ENCODE measurements around the gene UQCRHL. TPM values are rescaled to one million over a fixed set of nuclear protein-coding genes. Genes with fewer than 3 reads are reported as not detected.
"Not testable (repeated sequence)": the region's sequence is repeated elsewhere in the genome, so short reads cannot be mapped to it uniquely, and the experiment has no call there.

UQCRHL gene
- total RNA-seq, 1 experiment from 2014 or later = 2.1 TPM

DNA sequence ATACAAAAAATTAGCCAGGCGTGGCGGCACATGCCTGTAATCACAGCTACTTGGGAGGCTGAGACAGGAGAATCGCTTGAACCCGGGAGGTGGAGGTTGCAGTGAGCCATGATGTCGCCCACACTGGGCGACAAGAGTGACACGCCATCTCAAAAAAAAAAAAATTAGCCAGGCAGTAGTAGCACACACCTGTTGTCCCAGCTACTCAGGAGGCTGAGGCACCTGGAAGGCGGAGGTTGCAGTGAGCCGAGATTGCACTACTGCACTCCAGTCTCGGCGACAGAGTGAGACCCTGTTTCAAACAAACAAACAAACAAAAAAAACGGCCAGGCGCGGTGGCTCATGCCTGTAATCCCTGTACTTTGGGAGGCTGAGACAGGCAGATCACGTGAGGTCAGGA lies 20.1 kb upstream of the UQCRHL start:
- peaks cover 12% of the 10 kb centered on the region for H3K4me1 ChIP-seq (replicated peaks)
- DNase-seq (ENCODE audit: low read depth in 1 of 2, low spot score in 2 of 2); H3K27me3 ChIP-seq (replicated peaks); H3K27ac ChIP-seq; H3K4me3 ChIP-seq; H3K36me3 ChIP-seq; H3K9me3 ChIP-seq (replicated peaks): not testable (repeated sequence)

DNA sequence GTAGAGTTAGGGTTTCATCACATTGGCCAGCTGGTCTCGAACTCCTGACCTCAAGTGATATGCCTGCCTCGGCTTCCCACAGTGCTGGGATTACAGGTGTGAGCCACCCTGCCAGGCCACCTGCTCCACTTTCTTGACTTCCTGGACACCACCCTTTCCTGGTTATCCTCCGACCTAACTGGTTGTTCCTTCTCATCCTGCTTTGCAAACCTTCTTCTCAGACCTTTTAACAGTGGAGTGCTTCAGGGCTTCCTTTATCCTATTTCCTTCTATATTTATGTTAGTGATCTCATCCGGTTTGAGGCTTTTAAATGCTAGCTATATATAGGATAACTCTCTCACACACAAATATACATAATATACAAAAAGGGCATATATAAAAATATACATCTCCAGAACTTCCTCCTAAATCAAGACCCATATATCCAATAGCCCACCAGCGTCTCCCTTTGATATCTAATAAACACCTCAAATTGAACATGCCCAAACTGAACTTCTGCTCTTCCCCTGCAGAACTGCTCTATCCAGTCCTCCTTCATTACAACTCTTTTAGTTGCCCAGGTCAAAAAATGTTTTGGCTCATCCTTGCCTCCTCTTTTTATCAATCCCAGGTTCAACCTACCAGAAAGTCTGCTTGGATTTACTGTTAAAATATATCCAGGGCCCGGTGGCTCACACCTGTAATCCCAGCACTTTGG lies 19.5 kb upstream of the UQCRHL start:
- no peaks in the 10 kb centered on the region for H3K27me3 ChIP-seq (replicated peaks)
- H3K4me1 ChIP-seq (replicated peaks) = peaks cover 6% of the 10 kb centered on the region
- H3K4me3 ChIP-seq = no peak overlapping the region
- no peak for DNase-seq (ENCODE audit: low read depth in 1 of 2, low spot score in 2 of 2)
- no peak overlapping the region for H3K27ac ChIP-seq
- H3K36me3 ChIP-seq = no peaks in the 10 kb centered on the region
- H3K9me3 ChIP-seq (replicated peaks) = no peaks in the 10 kb centered on the region

DNA sequence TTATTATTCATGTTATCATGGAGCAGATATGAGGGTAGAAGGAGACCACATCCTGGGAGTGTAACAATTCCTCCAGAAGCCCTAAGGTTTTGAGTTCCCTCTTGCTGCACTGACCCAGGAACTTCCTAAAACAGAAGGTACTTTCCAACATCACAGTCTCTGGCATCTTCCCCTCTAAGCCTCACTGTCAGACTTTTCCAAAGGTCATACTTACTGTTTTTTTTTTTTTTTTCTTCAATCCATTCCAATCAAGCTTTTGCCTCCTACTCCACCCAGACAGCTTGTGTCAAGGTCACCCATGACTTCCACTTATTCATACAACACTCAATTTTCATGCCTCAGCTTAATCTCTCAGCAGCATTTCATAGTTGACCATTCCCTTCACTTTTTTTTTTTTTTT lies 18.4 kb upstream of the UQCRHL start:
- DNase-seq (ENCODE audit: low read depth in 1 of 2, low spot score in 2 of 2) = no peak
- no peaks in the 10 kb centered on the region for H3K9me3 ChIP-seq (replicated peaks)
- no peaks in the 10 kb centered on the region for H3K27me3 ChIP-seq (replicated peaks)
- no peaks in the 10 kb centered on the region for H3K36me3 ChIP-seq
- no peak overlapping the region for H3K4me3 ChIP-seq
- no peaks in the 10 kb centered on the region for H3K4me1 ChIP-seq (replicated peaks)
- H3K27ac ChIP-seq = no peak overlapping the region

DNA sequence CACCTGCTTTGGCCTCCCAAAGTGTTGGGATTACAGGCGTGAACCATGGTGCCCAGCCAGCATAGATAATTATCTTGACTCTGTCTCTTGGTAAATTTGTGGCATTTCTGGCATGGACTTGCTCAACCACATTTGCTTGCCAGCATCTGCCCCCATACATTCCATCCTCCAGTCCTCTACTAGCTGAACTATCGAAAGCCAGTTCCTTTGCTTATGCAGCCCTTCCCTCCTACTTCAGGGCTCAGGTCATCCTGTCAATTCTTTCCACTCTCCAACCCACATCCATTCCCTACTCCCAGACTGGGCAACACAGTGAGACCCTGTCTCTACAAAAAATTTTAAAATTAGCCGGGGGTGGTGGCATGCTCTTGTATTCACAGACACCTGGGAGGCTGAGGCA lies 13.0 kb upstream of the UQCRHL start:
- H3K27me3 ChIP-seq (replicated peaks) = no peaks in the 10 kb centered on the region
- H3K4me1 ChIP-seq (replicated peaks) = no peaks in the 10 kb centered on the region
- H3K9me3 ChIP-seq (replicated peaks) = no peaks in the 10 kb centered on the region
- no peak overlapping the region for H3K27ac ChIP-seq
- no peaks in the 10 kb centered on the region for H3K36me3 ChIP-seq
- H3K4me3 ChIP-seq = no peak overlapping the region
- no peak for DNase-seq (ENCODE audit: low read depth in 1 of 2, low spot score in 2 of 2)

DNA sequence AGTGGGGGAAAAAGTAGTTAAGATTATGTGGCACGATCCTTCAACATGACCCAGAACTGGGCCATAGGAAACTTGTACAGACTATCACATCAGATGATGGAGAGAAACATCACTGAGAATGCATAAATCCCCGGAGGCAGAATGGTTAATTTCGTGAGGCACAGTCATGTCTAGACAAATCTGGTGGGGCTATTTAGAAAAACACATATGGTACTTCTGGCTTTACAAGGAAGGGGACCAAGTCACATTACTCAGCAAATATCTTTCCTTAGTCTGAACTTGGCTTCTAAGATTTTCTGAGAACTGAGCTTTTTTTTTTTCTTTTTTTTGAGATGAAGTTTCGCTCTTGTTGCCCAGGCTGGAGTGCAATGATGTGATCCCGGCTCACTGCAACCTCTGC lies 9.2 kb upstream of the UQCRHL start:
- no peaks in the 10 kb centered on the region for H3K9me3 ChIP-seq (replicated peaks)
- no peak overlapping the region for H3K27ac ChIP-seq
- no peak overlapping the region for H3K4me3 ChIP-seq
- no peak for DNase-seq (ENCODE audit: low read depth in 1 of 2, low spot score in 2 of 2)
- no peaks in the 10 kb centered on the region for H3K27me3 ChIP-seq (replicated peaks)
- H3K4me1 ChIP-seq (replicated peaks) = no peaks in the 10 kb centered on the region
- no peaks in the 10 kb centered on the region for H3K36me3 ChIP-seq

DNA sequence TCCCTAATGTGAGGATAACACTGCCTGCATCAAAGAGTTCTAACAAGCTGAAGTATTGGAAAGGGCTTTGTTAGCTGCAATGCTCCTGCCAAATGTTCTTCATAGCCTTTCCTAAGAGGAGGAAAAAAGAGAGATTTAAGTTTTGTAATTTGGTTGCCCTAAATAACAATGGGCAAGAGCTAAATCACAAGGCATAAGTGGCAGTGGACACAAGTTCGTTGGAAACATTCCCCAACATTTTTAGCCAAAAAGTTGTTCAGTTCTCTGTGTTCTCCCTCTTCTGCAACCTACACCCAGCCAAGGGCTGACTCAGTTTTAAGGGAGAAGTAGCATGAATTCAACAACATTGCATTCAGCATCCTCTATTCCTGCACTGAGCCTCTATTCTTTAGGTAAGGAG lies 2.6 kb upstream of the UQCRHL start:
- H3K27ac ChIP-seq = no peak overlapping the region
- H3K9me3 ChIP-seq (replicated peaks) = no peaks in the 10 kb centered on the region
- DNase-seq (ENCODE audit: low read depth in 1 of 2, low spot score in 2 of 2) = no peak
- no peaks in the 10 kb centered on the region for H3K27me3 ChIP-seq (replicated peaks)
- no peak overlapping the region for H3K4me3 ChIP-seq
- H3K4me1 ChIP-seq (replicated peaks) = peaks cover 10% of the 10 kb centered on the region
- no peaks in the 10 kb centered on the region for H3K36me3 ChIP-seq

DNA sequence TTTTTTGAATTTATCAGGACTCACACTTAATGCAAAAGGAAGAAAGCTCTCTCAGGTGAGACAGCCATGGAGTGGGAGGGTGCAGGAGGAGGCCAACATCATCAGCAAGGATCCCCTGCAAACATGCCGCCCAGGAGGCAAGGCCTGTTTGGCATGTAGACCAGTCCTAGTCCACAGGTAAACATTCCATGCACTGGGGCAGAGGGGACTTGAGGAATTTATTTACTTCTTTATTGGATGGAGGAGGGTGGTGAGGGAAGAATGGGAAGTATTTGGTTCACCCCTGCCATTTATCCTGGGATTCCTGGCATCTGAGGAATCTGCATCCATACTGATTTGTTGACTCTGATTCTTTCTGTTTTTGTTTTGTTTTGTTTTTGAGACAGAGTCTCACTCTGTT lies 1.5 kb upstream of the UQCRHL start:
- H3K36me3 ChIP-seq = no peaks in the 10 kb centered on the region
- DNase-seq (ENCODE audit: low read depth in 1 of 2, low spot score in 2 of 2) = peak in 1 of 2 experiments; percentile 48

DNA sequence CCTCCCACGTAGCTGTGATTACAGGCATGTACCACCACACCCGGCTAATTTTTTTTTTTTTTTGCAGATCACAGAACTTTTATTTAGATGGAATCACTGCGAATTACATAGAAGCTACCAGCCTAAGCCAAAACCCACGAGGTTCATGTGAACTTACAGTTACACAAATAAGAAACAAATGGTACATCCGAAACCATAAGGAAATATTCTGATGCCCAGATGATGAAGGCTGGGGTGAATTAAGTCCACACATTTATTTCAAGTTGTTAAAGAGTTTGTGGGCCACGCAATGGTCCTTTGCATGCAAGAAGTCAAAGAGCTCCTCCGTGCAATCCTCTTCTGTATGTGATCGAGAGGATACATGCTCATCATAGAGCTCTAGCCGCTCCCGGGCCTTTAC lies 328 bp downstream of the UQCRHL start:
- Histone ChIP-seq H3K27me3 (replicated peaks) (no peaks in the 10 kb centered on the region), H3K27ac (no peak overlapping the region), H3K4me3 (no peak overlapping the region), H3K9me3 (replicated peaks) (no peaks in the 10 kb centered on the region), H3K4me1 (replicated peaks) (peaks cover 20% of the 10 kb centered on the region), H3K36me3 (no peaks in the 10 kb centered on the region)
- DNase-seq (ENCODE audit: low read depth in 1 of 2, low spot score in 2 of 2) = no peak

More for the DNA sequence above, 1.5 kb upstream of the UQCRHL start:
- H3K9me3 ChIP-seq (replicated peaks) = no peaks in the 10 kb centered on the region
- no peaks in the 10 kb centered on the region for H3K27me3 ChIP-seq (replicated peaks)
- no peak overlapping the region for H3K4me3 ChIP-seq
- no peak overlapping the region for H3K27ac ChIP-seq
- H3K4me1 ChIP-seq (replicated peaks) = peaks cover 10% of the 10 kb centered on the region

DNA sequence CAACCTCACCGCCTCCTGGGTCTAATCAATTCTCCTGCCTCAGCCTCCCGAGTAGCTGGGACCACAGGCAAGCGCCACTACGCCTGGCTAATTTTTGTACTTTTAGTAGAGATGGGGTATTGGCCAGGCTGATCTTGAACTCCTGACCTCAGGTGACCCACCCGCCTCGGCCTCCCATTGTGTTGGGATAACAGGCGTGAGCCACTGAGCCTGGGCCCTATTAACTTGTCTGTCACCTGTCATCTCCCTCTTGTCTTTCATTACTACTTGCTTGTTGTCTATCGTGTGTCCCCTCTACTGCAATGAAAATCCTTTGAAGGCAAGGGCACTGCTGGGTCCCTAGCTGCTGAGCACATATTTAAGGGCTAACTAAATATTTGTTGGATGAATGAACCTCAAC lies 3.4 kb downstream of the UQCRHL start:
- Histone ChIP-seq H3K27me3 (replicated peaks) (no peaks in the 10 kb centered on the region), H3K4me1 (replicated peaks) (peaks cover 47% of the 10 kb centered on the region), H3K27ac (no peak overlapping the region), H3K36me3 (no peaks in the 10 kb centered on the region), H3K4me3 (no peak overlapping the region), H3K9me3 (replicated peaks) (no peaks in the 10 kb centered on the region)
- DNase-seq (ENCODE audit: low read depth in 1 of 2, low spot score in 2 of 2) = no peak

DNA sequence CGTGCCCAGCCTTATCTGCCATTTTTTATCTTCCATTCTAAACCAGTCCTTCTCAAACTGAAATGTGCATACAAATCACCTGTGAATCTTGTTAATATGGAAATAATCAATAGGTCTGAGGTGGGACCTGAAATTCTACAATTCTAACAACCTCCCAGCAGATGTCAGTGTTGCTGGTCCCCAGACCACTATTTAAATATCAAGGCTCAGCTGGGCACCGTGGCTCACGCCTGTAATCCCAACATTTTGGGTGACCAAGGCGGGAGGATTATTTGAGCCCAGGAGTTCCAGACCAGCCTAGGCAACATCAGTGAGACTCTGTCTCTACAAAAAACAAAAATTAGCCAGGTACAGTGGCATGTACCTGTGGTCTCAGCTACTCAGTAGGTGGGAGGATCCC lies 4.1 kb downstream of the UQCRHL start:
- no peak overlapping the region for H3K27ac ChIP-seq
- H3K36me3 ChIP-seq = no peaks in the 10 kb centered on the region
- H3K4me3 ChIP-seq = no peak overlapping the region
- H3K27me3 ChIP-seq (replicated peaks) = no peaks in the 10 kb centered on the region
- H3K9me3 ChIP-seq (replicated peaks) = no peaks in the 10 kb centered on the region
- H3K4me1 ChIP-seq (replicated peaks) = peaks cover 48% of the 10 kb centered on the region
- no peak for DNase-seq (ENCODE audit: low read depth in 1 of 2, low spot score in 2 of 2)

DNA sequence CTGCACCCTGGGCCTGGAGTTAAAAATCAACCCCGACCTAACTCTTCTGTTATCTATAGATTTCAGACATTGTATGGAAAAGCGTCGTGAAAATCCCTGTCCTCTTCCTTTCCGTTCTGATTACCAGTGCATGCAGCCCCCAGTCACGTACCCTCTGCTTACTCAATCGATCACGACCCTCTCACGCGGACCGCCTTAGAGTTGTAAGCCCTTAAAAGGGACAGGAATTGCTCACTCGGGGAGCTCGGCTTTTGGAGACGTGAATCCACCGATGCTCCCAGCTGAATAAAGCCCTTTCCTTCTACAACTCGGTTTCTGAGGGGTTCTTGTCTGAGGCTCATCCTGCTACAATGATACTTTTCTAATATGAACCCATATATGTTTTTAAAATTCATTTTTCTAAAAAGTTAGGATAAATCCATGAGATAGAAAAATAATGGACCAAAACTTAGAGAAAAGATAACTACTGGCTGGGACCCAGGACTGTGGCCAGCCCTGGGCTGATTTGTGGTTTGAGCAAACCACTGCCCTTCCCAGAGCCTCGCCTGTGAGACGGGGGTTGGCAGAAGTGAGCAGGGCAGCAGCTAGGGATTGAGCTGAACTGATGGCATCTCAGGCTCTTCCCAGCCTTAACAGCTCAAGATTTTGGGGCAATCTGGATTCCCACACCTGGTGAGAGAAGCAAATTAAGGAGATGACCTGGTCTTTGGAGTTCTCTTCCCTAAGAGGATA lies 5.0 kb downstream of the UQCRHL start:
- Histone ChIP-seq H3K4me3 (no peak overlapping the region), H3K27ac (no peak overlapping the region), H3K27me3 (replicated peaks) (no peaks in the 10 kb centered on the region), H3K4me1 (replicated peaks) (peaks cover 58% of the 10 kb centered on the region), H3K36me3 (no peaks in the 10 kb centered on the region), H3K9me3 (replicated peaks) (no peaks in the 10 kb centered on the region)
- DNase-seq (ENCODE audit: low read depth in 1 of 2, low spot score in 2 of 2) = no peak

DNA sequence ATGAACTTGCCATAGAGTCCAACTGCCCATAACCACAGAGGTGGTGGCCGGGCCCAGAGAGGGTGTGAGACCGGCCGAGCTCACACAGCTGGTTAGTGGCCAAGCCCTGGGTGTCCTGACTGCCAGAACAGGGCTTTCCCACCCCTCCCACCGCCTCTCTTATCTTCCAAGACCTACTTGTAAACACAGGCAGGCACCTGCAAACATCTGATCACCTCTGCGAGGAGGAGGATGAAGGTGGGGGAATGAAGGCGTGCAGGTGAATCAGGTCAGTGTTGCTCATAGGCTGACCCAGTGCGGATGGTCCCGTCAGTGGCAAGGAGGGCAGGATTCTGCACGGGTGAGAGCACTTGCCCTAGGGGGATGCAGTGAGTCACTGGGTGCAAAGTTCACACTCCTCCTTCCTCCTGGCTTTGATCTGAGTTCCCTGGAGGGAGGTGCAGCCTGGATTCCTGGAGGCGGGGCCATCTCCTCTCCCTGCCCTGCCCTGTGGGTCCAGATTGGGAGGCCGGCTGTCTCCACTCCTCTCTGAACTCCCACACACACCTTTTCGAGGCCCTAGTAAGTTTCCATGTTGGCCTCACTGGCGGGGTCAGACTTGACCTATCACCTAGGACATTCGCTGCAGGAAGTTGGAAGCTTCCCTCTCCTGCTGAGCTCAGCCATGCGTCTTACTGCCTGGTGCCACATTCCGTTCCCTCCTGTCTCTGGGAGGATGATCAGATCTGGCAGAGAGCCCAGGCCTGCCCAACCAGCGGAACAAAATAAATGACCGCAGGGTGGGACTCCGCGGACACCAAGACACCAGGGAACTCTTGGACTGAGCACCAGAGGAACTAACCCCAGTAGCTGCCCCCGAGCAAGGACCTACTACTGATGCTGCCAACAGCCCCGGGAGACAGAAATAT lies 7.3 kb downstream of the UQCRHL start:
- H3K27ac ChIP-seq = peak overlapping the region; percentile 94
- no peaks in the 10 kb centered on the region for H3K27me3 ChIP-seq (replicated peaks)
- peak; percentile 90 to 92 for DNase-seq (ENCODE audit: low read depth in 1 of 2, low spot score in 2 of 2)
- H3K4me3 ChIP-seq = peak overlapping the region; percentile 20
- H3K4me1 ChIP-seq (replicated peaks) = peaks cover 80% of the 10 kb centered on the region
- H3K36me3 ChIP-seq = no peaks in the 10 kb centered on the region
- H3K9me3 ChIP-seq (replicated peaks) = no peaks in the 10 kb centered on the region

DNA sequence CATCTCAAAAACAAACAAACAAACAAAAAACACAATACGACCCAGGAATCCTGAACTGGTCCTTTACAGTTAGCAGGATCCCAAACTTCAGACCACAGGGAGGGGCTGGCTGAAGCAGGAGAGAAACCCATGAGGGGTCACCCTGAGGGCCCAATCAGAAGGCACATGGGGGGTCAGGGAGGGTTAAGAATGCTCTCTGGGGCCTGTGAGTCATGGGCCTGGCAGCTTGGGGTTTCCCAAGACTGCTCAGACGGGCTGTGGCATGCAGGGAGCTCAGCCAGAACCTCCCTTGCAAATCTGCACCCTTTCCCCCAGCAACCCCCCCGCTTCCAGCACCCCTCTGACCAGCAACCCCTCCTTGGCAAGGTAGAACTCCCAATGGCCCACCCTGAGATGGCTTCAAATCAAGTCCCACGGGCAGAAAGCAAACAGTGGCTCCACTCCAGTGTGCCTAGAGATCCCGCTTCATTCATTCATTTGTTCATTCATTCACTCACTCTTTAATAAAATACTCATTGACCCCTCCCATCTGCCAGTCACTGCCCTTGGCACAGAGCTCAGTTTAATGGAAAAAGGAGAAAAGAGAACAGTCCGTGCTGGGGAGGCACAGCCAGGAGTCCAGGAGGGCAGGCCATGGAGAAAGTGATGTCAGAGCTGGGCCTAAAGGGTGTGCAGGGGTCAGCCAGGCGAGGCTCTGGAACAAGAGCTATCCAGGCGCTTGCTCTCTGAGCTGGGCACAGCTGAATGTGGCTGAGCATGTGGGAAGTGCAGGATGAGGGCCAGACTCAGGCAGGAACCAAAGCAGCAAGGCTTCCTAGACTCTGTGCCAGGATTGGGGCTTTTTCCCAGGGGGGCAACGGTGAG lies 8.2 kb downstream of the UQCRHL start:
- peak overlapping the region; percentile 94 for H3K27ac ChIP-seq
- peaks cover 90% of the 10 kb centered on the region for H3K4me1 ChIP-seq (replicated peaks)
- H3K36me3 ChIP-seq = no peaks in the 10 kb centered on the region
- no peaks in the 10 kb centered on the region for H3K9me3 ChIP-seq (replicated peaks)
- H3K4me3 ChIP-seq = no peak overlapping the region
- peak; percentile 99 for DNase-seq (ENCODE audit: low read depth in 1 of 2, low spot score in 2 of 2)
- no peaks in the 10 kb centered on the region for H3K27me3 ChIP-seq (replicated peaks)

Measured in SJSA1 (cell line).